ENCODE results near the gene MMD. TPM values are rescaled to one million over a fixed set of nuclear protein-coding genes. Genes with fewer than 3 reads are reported as not detected.
"Not testable (repeated sequence)": the region's sequence is repeated elsewhere in the genome, so short reads cannot be mapped to it uniquely, and the experiment has no call there.

The MMD gene
- total RNA-seq, 1 donor from 2014 or later, result 16.7 TPM

DNA sequence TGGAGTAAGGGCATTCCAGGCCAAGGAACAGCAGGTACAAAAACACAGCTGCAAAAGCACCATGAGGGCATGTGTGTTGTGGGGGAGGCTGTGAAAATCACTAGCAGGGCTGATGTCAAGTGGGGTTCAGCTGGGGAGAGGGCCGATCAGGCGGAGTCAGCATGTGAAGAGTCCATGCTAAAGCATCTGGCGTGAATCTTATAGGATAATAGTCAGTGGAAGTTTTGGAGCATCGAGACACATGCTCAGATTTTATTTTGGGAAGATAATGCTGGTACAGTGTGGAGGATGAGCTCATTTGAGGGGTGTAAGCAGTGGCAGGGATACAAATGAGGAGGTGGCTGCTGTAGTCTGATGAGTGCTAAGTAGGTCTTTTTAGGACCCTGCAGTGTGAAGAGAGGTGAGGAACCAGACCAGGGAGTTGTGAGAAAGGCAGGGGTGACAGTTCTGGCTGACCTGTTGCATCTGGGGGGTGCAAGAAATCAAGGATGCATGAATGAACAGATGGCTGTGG, 30.3 kb downstream of the MMD start:
- Histone ChIP-seq H3K27me3 (no peaks in the 10 kb centered on the region), H3K36me3 (no peaks in the 10 kb centered on the region), H3K4me3 (no peak overlapping the region), H3K9me3 (no peaks in the 10 kb centered on the region), H3K4me1 (no peaks in the 10 kb centered on the region), H3K27ac (no peak overlapping the region)
- TF ChIP-seq POLR2A (IDR thresholded peaks at IDR 0.05) (no peak), POLR2AphosphoS5 (IDR thresholded peaks at IDR 0.05; ENCODE audit: insufficient read depth in 1 of 2, low read depth in 1 of 2) (no peak)
- TF ChIP-seq, protein P1, sequence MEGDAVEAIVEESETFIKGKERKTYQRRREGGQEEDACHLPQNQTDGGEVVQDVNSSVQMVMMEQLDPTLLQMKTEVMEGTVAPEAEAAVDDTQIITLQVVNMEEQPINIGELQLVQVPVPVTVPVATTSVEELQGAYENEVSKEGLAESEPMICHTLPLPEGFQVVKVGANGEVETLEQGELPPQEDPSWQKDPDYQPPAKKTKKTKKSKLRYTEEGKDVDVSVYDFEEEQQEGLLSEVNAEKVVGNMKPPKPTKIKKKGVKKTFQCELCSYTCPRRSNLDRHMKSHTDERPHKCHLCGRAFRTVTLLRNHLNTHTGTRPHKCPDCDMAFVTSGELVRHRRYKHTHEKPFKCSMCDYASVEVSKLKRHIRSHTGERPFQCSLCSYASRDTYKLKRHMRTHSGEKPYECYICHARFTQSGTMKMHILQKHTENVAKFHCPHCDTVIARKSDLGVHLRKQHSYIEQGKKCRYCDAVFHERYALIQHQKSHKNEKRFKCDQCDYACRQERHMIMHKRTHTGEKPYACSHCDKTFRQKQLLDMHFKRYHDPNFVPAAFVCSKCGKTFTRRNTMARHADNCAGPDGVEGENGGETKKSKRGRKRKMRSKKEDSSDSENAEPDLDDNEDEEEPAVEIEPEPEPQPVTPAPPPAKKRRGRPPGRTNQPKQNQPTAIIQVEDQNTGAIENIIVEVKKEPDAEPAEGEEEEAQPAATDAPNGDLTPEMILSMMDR (IDR thresholded peaks at IDR 0.05), result no peak
- intact Hi-C loops (cut with DNase I), result no loop called here
- DNase-seq (ENCODE audit: extremely low spot score in 2 of 2), result no peak

DNA sequence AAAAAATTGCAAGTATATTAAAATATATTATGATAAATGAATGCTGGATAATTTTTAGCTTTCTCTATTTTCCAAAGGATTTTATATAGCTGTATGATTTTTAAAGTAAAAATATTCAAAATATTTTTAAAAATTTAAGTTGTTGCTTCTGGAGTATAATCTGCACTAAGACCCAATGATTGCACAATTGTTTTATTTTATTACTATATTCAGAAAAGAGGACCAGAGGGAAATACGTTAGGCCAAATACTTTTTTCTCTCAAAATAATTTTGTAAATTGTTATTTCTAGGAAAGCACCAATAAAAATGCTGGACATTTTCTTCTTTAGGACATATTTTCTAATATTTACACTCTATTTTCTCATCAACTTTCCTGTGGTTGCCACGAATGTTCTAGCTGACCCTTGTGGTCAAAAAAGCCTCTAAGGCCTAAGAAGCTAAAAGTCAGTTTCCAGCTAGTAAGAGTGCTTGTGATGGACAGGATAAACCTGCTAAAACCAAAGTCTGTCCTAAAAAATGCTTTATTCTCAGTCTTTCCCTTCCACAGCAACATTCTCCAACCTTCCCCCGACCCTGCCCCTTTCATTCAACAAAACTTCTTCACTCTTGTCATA, 31.2 kb downstream of the MMD start:
- intact Hi-C loops (cut with DNase I), result no loop called here
- Histone ChIP-seq H3K4me3 (no peak overlapping the region), H3K36me3 (no peaks in the 10 kb centered on the region), H3K27me3 (no peaks in the 10 kb centered on the region), H3K27ac (no peak overlapping the region), H3K4me1 (no peaks in the 10 kb centered on the region), H3K9me3 (no peaks in the 10 kb centered on the region)
- TF ChIP-seq POLR2A (IDR thresholded peaks at IDR 0.05), result no peak
- TF ChIP-seq POLR2AphosphoS5 (IDR thresholded peaks at IDR 0.05; ENCODE audit: insufficient read depth in 1 of 2, low read depth in 1 of 2), result no peak
- TF ChIP-seq, protein P1 (IDR thresholded peaks at IDR 0.05), result no peak
- no peak for DNase-seq (ENCODE audit: extremely low spot score in 2 of 2)

DNA sequence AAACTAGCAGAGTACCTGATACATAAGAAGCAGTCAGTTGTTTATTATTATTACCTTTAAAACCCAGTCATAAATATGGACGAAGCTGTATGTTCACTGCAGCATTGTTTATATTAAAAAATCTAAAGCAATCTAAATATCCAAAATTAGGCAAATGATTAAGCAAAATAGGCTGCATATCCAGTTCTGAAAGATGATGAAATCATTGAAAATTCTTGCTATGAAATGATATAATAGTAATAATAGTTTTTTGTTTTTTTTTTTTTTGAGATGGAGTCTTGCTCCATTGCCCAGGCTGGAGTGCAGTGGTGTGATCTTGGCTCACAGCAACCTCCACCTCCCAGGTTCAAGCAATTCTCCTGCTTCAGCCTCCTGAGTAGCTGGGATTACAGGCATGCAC, 31.9 kb downstream of the MMD start:
- H3K27me3 ChIP-seq; H3K27ac ChIP-seq; H3K4me3 ChIP-seq; H3K4me1 ChIP-seq; H3K36me3 ChIP-seq; DNase-seq (ENCODE audit: extremely low spot score in 2 of 2); H3K9me3 ChIP-seq; intact Hi-C loops (cut with DNase I): not testable (repeated sequence)

DNA sequence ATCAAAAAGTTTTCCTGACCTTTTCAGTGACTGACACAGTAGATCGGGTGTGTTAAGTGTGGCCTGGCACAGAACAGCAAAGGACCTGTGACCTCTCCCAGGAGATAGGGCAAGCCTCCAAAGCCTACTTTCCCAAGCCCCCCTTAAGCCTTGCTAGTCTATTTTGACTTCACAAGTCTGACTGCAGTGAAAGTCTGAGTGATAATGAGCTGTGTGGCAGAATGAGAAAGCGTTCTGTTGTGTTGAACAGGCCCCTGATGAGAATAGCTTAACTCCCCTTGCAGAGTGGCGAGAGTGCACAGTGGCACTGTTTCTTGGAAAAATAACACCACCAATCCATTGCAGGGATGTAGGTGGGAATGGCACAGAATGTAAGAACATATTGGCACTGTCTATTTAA, 32.8 kb downstream of the MMD start:
- TF ChIP-seq, protein P1 (IDR thresholded peaks at IDR 0.05), result no peak
- TF ChIP-seq POLR2A (IDR thresholded peaks at IDR 0.05) (no peak), POLR2AphosphoS5 (IDR thresholded peaks at IDR 0.05; ENCODE audit: insufficient read depth in 1 of 2, low read depth in 1 of 2) (no peak)
- DNase-seq (ENCODE audit: extremely low spot score in 2 of 2), result no peak
- intact Hi-C loops (cut with DNase I), result no loop called here
- Histone ChIP-seq H3K27ac (no peak overlapping the region), H3K27me3 (no peaks in the 10 kb centered on the region), H3K4me3 (no peak overlapping the region), H3K9me3 (no peaks in the 10 kb centered on the region), H3K36me3 (no peaks in the 10 kb centered on the region), H3K4me1 (no peaks in the 10 kb centered on the region)

DNA sequence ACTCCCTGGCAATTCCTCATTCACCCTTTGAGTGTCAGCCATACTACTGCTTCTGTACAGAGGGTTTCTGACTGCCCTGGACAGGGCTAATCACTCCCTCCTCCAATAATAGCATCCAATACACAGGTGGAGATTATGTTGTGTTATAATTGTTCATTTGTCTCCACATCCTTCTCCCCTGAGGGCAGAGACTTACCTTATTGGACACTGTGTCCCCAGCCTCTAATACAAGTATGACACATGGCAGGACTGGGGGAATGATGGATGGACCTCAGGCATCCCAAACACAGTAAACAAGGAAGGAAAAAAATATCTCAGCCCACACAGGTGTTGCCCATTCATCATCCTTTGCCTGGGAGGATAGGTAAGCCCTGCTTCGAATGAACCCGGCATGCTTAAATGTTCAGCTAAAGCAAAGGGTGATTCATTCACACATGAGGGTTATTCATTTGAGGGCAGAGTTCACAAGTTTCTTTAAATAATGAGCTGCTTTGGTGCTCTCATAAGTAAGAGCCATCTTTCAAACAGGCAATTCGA, 34.8 kb downstream of the MMD start:
- no peaks in the 10 kb centered on the region for H3K4me1 ChIP-seq
- H3K36me3 ChIP-seq, result no peaks in the 10 kb centered on the region
- no peaks in the 10 kb centered on the region for H3K27me3 ChIP-seq
- TF ChIP-seq, protein P1 (IDR thresholded peaks at IDR 0.05), result no peak
- TF ChIP-seq POLR2A (IDR thresholded peaks at IDR 0.05) (no peak), POLR2AphosphoS5 (IDR thresholded peaks at IDR 0.05; ENCODE audit: insufficient read depth in 1 of 2, low read depth in 1 of 2) (no peak)
- no peak overlapping the region for H3K4me3 ChIP-seq
- H3K27ac ChIP-seq, result no peak overlapping the region
- intact Hi-C loops (cut with DNase I), result no loop called here
- DNase-seq (ENCODE audit: extremely low spot score in 2 of 2), result no peak
- no peaks in the 10 kb centered on the region for H3K9me3 ChIP-seq

Measured in vagina (tissue), 2 donors.